ENCODE data around the gene C3AR1. TPM values are rescaled to one million over a fixed set of nuclear protein-coding genes. Genes with fewer than 3 reads are reported as not detected.
"Not testable (repeated sequence)": the region's sequence is repeated elsewhere in the genome, so short reads cannot be mapped to it uniquely, and the experiment has no call there.

Gene C3AR1
- total RNA-seq, 1 donor from 2014 or later: not detected

- DNase-seq: peak; percentile 100
These were observed 39.8 kb downstream of the C3AR1 start for GRCh38 chr12:8026291-8026900.

- DNase-seq: no peak
These were observed 47.2 kb downstream of the C3AR1 start for GRCh38 chr12:8018666-8019581.

GRCh38 chr12:8018213-8018612, 47.9 kb downstream of the C3AR1 start:
- DNase-seq: not testable (repeated sequence)

- DNase-seq: no peak
These were observed 51.3 kb downstream of the C3AR1 start for GRCh38 chr12:8014836-8015235.

- DNase-seq: no peak
These were observed 53.4 kb downstream of the C3AR1 start for GRCh38 chr12:8012651-8013309.

GRCh38 chr12:8011331-8011730, 54.8 kb downstream of the C3AR1 start:
- DNase-seq: peak; percentile 13

Other genes starting within 250 kb of the C3AR1 start
- not detected in 2 replicates for gene SLC2A14, start 193.4 kb downstream of the C3AR1 start, total RNA-seq
- gene SLC2A3, start 130.2 kb downstream of the C3AR1 start, total RNA-seq: 18.7 and 32.5 TPM in 2 replicates
- 4.9 and 7.4 TPM in 2 replicates for gene FOXJ2, start 33.6 kb downstream of the C3AR1 start, total RNA-seq
- 45.6 and 59.1 TPM in 2 replicates for gene NECAP1, start 15.9 kb upstream of the C3AR1 start, total RNA-seq
- 0.19 TPM in 1 of 2 replicates, not detected in the other for gene CLEC4A, start 57.3 kb upstream of the C3AR1 start, total RNA-seq
- gene ZNF705A, start 90.7 kb upstream of the C3AR1 start, total RNA-seq: under 0.01 TPM in 1 of 2 replicates, not detected in the other
- 0.05 TPM in 1 of 2 replicates, not detected in the other for gene FAM90A1, start 161.3 kb upstream of the C3AR1 start, total RNA-seq

Measured in dermis blood vessel endothelial cell (primary cell).